BLaER1 treated with 17β-estradiol and CSF1 and Interleukin-3, amounts not matched to agents 10 nM and 100 nM (cell line): Measurements from ENCODE around the gene TNFAIP2.

Source experiments
- H3K27ac ChIP-seq, 11 experiments: shearing (Covaris generic); formaldehyde crosslinking; 2 replicates each; pipeline ENCODE4 v1.8.1; 2022
- H3K27me3 ChIP-seq, 11 experiments: shearing (Covaris generic); formaldehyde crosslinking; 2 replicates each; pipeline ENCODE4 v1.8.1; 2022
- H3K36me3 ChIP-seq, 11 experiments: shearing (Covaris generic); formaldehyde crosslinking; 2 replicates each; pipeline ENCODE4 v1.8.1; 2022
- H3K4me1 ChIP-seq, 10 experiments: shearing (Covaris generic); formaldehyde crosslinking; 2 replicates each; pipeline ENCODE4 v1.8.1; 2022
- H3K4me2 ChIP-seq, 11 experiments: shearing (Covaris generic); formaldehyde crosslinking; 2 replicates each; pipeline ENCODE4 v1.8.1; 2022
- H3K4me3 ChIP-seq, 10 experiments: shearing (Covaris generic); formaldehyde crosslinking; 2 replicates each; pipeline ENCODE4 v1.8.1; 2022
- H3K9ac ChIP-seq, 11 experiments: shearing (Covaris generic); formaldehyde crosslinking; 2 replicates each; pipeline ENCODE4 v1.8.1; 2022
- H3K9me3 ChIP-seq, 11 experiments: shearing (Covaris generic); formaldehyde crosslinking; replicated peaks in 1 of 11; 2 replicates each; pipeline ENCODE4 v1.8.1; 2022
- H4K20me1 ChIP-seq, 11 experiments: shearing (Covaris generic); formaldehyde crosslinking; 2 replicates each; pipeline ENCODE4 v1.8.1; 2022
- Cebpa-rat ChIP-seq, 11 experiments: shearing (Covaris generic); IDR thresholded peaks; 2 replicates each; pipeline ENCODE4 v1.8.1; 2022

Gene TNFAIP2

GRCh38 chr14:103156651-103157378 lies 33.6 kb downstream of the TNFAIP2 start:
- H3K27ac ChIP-seq: no peak overlapping the region
- H3K27me3 ChIP-seq: no peaks in the 10 kb centered on the region
- no peak overlapping the region for H3K4me2 ChIP-seq
- no peaks in the 10 kb centered on the region for H3K36me3 ChIP-seq
- H3K9me3 ChIP-seq: peaks cover 3 to 7% (median 5%) of the 10 kb centered on the region in 11 experiments
- H4K20me1 ChIP-seq: no peaks in the 10 kb centered on the region
- H3K4me1 ChIP-seq: peaks cover 0 to 16% (median 0%) of the 10 kb centered on the region in 10 experiments; a peak in 6 of 20 replicates
- H3K4me3 ChIP-seq: no peak overlapping the region
- H3K9ac ChIP-seq: no peak overlapping the region
- no peak for TF ChIP-seq Cebpa-rat (IDR thresholded peaks at IDR 0.05)

DNA sequence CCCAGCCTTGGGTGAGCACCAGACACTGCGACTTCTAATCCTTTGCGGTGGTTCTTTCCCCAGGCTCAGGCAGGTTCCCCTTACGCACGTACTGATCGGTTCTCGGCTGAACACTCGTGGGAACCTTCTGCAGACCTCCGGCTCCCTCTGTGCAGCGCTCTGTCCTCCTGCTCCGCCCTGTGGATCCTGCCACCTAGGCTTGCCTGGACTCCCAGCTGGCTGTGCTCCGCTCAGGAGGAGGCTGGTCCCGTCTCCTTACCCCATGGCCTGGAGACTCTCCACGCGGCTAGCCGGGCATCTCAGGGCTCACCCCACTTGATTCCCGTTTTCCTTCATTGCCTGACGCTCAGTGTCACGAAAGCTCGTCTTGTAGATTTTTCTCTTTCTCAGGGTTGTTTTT lies 34.7 kb downstream of the TNFAIP2 start:
- H3K36me3 ChIP-seq: no peaks in the 10 kb centered on the region
- H3K27me3 ChIP-seq: no peaks in the 10 kb centered on the region
- H3K9ac ChIP-seq: no peak overlapping the region
- H3K27ac ChIP-seq: no peak overlapping the region
- no peak for TF ChIP-seq Cebpa-rat (IDR thresholded peaks at IDR 0.05)
- no peak overlapping the region for H3K4me2 ChIP-seq
- H3K4me1 ChIP-seq: peaks cover 0 to 16% (median 0%) of the 10 kb centered on the region in 10 experiments; a peak in 6 of 20 replicates
- H4K20me1 ChIP-seq: no peaks in the 10 kb centered on the region
- no peak overlapping the region for H3K4me3 ChIP-seq
- peaks cover 14 to 19% (median 16%) of the 10 kb centered on the region in 11 experiments for H3K9me3 ChIP-seq

DNA sequence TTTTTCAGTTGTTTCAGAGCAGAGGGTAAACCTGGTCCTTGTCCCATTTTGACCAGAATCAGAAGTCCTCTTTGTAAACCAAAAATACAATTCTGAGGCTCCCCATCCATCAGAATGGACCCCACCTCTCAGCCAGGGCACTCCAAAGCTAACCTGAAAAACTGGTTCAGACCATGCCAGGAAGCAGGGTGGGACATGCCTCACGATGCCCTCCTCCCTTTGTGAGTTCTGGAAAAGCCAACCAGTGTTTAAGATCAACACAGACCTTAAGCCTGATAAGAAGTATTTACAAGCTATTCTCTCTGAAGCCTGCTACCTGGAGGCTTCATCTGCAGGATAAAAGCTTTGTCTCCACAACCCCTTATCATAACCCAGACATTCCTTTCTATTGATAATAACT lies 35.4 kb downstream of the TNFAIP2 start:
- H3K27ac ChIP-seq: no peak overlapping the region
- no peak for TF ChIP-seq Cebpa-rat (IDR thresholded peaks at IDR 0.05)
- H3K4me2 ChIP-seq: no peak overlapping the region
- H3K27me3 ChIP-seq: no peaks in the 10 kb centered on the region
- no peaks in the 10 kb centered on the region for H3K36me3 ChIP-seq
- peaks cover 0 to 16% (median 0%) of the 10 kb centered on the region in 10 experiments; a peak in 6 of 20 replicates for H3K4me1 ChIP-seq
- H3K4me3 ChIP-seq: no peak overlapping the region
- H3K9me3 ChIP-seq: peaks cover 14 to 23% (median 17%) of the 10 kb centered on the region in 11 experiments
- no peak overlapping the region for H3K9ac ChIP-seq
- no peaks in the 10 kb centered on the region for H4K20me1 ChIP-seq

DNA sequence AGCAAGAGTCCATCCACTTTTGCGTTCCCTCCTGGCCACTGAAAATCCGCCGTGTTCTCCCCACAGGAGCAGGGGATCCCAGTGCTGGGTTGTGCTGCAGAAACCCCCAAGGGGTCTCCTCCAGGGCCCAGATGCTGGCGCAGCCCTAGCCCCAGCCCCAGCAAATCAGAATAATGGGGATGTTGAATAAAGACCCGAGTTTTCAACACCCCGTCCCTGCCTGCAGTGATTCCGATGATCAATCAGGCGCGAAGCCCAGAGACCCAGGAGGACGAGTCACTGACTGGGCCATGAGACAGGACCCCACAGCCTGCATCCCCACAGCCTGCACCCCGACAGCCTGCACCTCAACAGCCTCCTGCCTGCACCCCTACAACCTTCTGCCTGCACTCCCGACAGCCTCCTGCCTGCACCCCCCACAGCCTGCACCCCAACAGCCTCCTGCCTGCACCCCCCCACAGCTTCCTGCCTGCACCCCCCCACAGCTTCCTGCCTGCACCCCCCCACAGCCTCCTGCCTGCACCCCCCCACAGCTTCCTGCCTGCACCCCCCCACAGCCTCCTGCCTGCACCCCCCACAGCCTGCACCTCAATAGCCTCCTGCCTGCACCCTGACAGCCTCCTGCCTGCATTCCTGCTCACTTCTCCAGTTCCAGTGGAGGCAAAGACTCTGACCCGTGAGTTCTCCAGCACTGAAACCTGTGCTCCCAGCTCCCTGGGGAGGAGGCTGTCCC lies 37.2 kb downstream of the TNFAIP2 start:
- Histone ChIP-seq H4K20me1 (no peaks in the 10 kb centered on the region), H3K9ac (no peak overlapping the region), H3K27me3 (no peaks in the 10 kb centered on the region), H3K36me3 (no peaks in the 10 kb centered on the region), H3K4me1 (peaks cover 0 to 4% (median 0%) of the 10 kb centered on the region in 10 experiments; a peak in 5 of 20 replicates), H3K27ac (no peak overlapping the region), H3K9me3 (peaks cover 14 to 23% (median 17%) of the 10 kb centered on the region in 11 experiments), H3K4me2 (no peak overlapping the region), H3K4me3 (no peak overlapping the region)
- TF ChIP-seq Cebpa-rat (IDR thresholded peaks at IDR 0.05): no peak

- H3K27me3 ChIP-seq: no peaks in the 10 kb centered on the region
- H3K27ac ChIP-seq: no peak overlapping the region
- H3K9me3 ChIP-seq: peaks cover 14 to 23% (median 17%) of the 10 kb centered on the region in 11 experiments
- no peaks in the 10 kb centered on the region for H3K4me1 ChIP-seq
- H3K9ac ChIP-seq: no peak overlapping the region
- no peak for TF ChIP-seq Cebpa-rat (IDR thresholded peaks at IDR 0.05)
- H3K36me3 ChIP-seq: no peaks in the 10 kb centered on the region
- H3K4me2 ChIP-seq: no peak overlapping the region
- no peaks in the 10 kb centered on the region for H4K20me1 ChIP-seq
- H3K4me3 ChIP-seq: no peak overlapping the region
Observed at GRCh38 chr14:103161054-103161397, 37.8 kb downstream of the TNFAIP2 start.

- Histone ChIP-seq H4K20me1 (no peaks in the 10 kb centered on the region), H3K27me3 (no peaks in the 10 kb centered on the region), H3K27ac (no peak overlapping the region), H3K9ac (no peak overlapping the region), H3K9me3 (peaks cover 14 to 32% (median 21%) of the 10 kb centered on the region in 11 experiments), H3K4me1 (no peaks in the 10 kb centered on the region), H3K36me3 (no peaks in the 10 kb centered on the region), H3K4me2 (no peak overlapping the region), H3K4me3 (no peak overlapping the region)
- no peak for TF ChIP-seq Cebpa-rat (IDR thresholded peaks at IDR 0.05)
Observed at GRCh38 chr14:103163199-103163598, 39.9 kb downstream of the TNFAIP2 start.

GRCh38 chr14:103164006-103164405 lies 40.7 kb downstream of the TNFAIP2 start:
- Histone ChIP-seq H3K9ac (no peak overlapping the region), H3K9me3 (peaks cover 21 to 40% (median 29%) of the 10 kb centered on the region in 11 experiments), H3K4me2 (no peak overlapping the region), H3K27me3 (no peaks in the 10 kb centered on the region), H3K27ac (no peak overlapping the region), H4K20me1 (no peaks in the 10 kb centered on the region), H3K4me1 (no peaks in the 10 kb centered on the region), H3K36me3 (peaks cover 0 to 4% (median 0%) of the 10 kb centered on the region in 11 experiments; a peak in 1 of 22 replicates), H3K4me3 (no peak overlapping the region)
- TF ChIP-seq Cebpa-rat (IDR thresholded peaks at IDR 0.05): no peak

DNA sequence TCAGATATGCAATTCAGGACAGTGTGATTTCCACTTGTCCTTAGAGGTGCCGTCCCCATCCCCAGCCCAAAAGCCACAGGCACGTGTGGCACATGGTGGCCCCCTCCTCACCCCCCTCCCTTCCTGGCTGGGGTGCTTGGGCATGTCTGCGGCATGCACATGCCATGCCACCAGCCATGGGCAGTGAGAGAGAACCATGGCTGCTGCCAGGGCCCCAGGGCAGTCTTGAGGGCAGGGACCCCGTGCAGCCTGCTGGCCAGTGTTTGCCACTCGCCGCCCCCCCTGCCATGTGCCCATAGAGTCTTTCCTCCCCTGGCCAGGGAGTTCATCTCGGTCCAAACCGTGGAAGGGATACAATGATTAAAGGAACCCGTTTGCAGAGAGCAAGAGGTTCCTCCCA lies 41.5 kb downstream of the TNFAIP2 start:
- Histone ChIP-seq H4K20me1 (no peaks in the 10 kb centered on the region), H3K9me3 (peaks cover 28 to 47% (median 37%) of the 10 kb centered on the region in 11 experiments), H3K4me3 (no peak overlapping the region), H3K27me3 (no peaks in the 10 kb centered on the region), H3K36me3 (peaks cover 0 to 4% (median 0%) of the 10 kb centered on the region in 11 experiments; a peak in 1 of 22 replicates), H3K4me1 (no peaks in the 10 kb centered on the region), H3K9ac (no peak overlapping the region), H3K27ac (no peak overlapping the region), H3K4me2 (no peak overlapping the region)
- TF ChIP-seq Cebpa-rat (IDR thresholded peaks at IDR 0.05): no peak

GRCh38 chr14:103165323-103165722 lies 42.1 kb downstream of the TNFAIP2 start:
- Histone ChIP-seq H4K20me1 (no peaks in the 10 kb centered on the region), H3K4me3 (no peak overlapping the region), H3K4me2 (no peak overlapping the region), H3K9me3 (peaks cover 34 to 53% (median 42%) of the 10 kb centered on the region in 11 experiments), H3K4me1 (no peaks in the 10 kb centered on the region), H3K36me3 (peaks cover 0 to 4% (median 0%) of the 10 kb centered on the region in 11 experiments; a peak in 1 of 22 replicates), H3K9ac (no peak overlapping the region), H3K27ac (no peak overlapping the region), H3K27me3 (no peaks in the 10 kb centered on the region)
- no peak for TF ChIP-seq Cebpa-rat (IDR thresholded peaks at IDR 0.05)
